ENCODE results near the gene SLC26A6.

GRCh38 chr3:48592519-48593087 is 42.7 kb downstream of the SLC26A6 start:
- TF ChIP-seq CTCF (IDR thresholded peaks at IDR 0.05) (no peak), ZNF263 (CRISPR knock-in tag; IDR thresholded peaks at IDR 0.05; ENCODE audit: low read depth) (no peak), NR2C2 (CRISPR knock-in tag; IDR thresholded peaks at IDR 0.05) (no peak)

Measured in WTC11 (cell line).